OCI-LY1 (cell line): ENCODE data around the gene PACSIN2.

Experiments used
- CTCF ChIP-seq: fragments of 200-600 bp; sonication (generic), shearing (Covaris generic); IDR thresholded peaks from 2 replicates; pipeline ENCODE4 v1.5.1; 2017; ENCODE audit warnings: mild to moderate bottlenecking, antibody characterized with exemption, low read length, moderate library complexity, mixed read lengths
- EZH2 ChIP-seq: fragments of 200-600 bp; sonication (generic), shearing (Covaris generic); IDR thresholded peaks from 2 replicates; pipeline ENCODE4 v1.8.0; 2017; ENCODE audit warnings: borderline replicate concordance, mixed run types, mild to moderate bottlenecking, antibody characterized with exemption, low read length, moderate library complexity, mixed read lengths

- TF ChIP-seq CTCF (no peak), EZH2 (no peak)
Measured at GRCh38 chr22:42926104-42926503, 88.8 kb downstream of the PACSIN2 start.
